ENCODE results near the gene NKTR. TPM values are rescaled to one million over a fixed set of nuclear protein-coding genes. Genes with fewer than 3 reads are reported as not detected.

The NKTR gene
- polyA plus RNA-seq, 3 donors = 83.8 to 203 (median 98.7) TPM

Other genes starting within 250 kb of the NKTR start
- gene LYZL4, start 190.1 kb upstream of the NKTR start, polyA plus RNA-seq (ENCODE audit: insufficient read length in 3 of 3) = not detected
- 1 to 10 TPM; 1.0 to 2.1 (median 1.4) TPM for gene VIPR1, start 98.0 kb upstream of the NKTR start, polyA plus RNA-seq (ENCODE audit: insufficient read length in 3 of 3)
- 10 to 100 TPM; 41.8 to 47.5 (median 45.2) TPM for gene SEC22C, start 18.7 kb upstream of the NKTR start, polyA plus RNA-seq (ENCODE audit: insufficient read length in 3 of 3)
- 10 to 100 TPM; 21.4 to 26.5 (median 25.3) TPM for gene SS18L2, start 9.8 kb upstream of the NKTR start, polyA plus RNA-seq (ENCODE audit: insufficient read length in 3 of 3)
- 10 to 100 TPM; 12.5 to 18.4 (median 14.9) TPM for gene ZBTB47, start 53.0 kb downstream of the NKTR start, polyA plus RNA-seq (ENCODE audit: insufficient read length in 3 of 3)
- under 1 TPM in 1 of 3 donors, not detected in 2; 0.06 TPM for gene KLHL40, start 84.9 kb downstream of the NKTR start, polyA plus RNA-seq (ENCODE audit: insufficient read length in 3 of 3)
- under 1 TPM; 0.54 to 0.66 (median 0.61) TPM for gene HHATL, start 102.1 kb downstream of the NKTR start, polyA plus RNA-seq (ENCODE audit: insufficient read length in 3 of 3)
- 1 to 10 TPM; 1.8 to 3.5 (median 2.0) TPM for gene CCDC13, start 172.6 kb downstream of the NKTR start, polyA plus RNA-seq (ENCODE audit: insufficient read length in 3 of 3)
- gene HIGD1A, start 203.8 kb downstream of the NKTR start, polyA plus RNA-seq (ENCODE audit: insufficient read length in 3 of 3) = 100 to 1,000 TPM; 145 to 159 (median 150) TPM
- 1 to 10 TPM; 2.0 to 3.0 (median 2.2) TPM for gene ACKR2, start 208.8 kb downstream of the NKTR start, polyA plus RNA-seq (ENCODE audit: insufficient read length in 3 of 3)

All from renal cortex interstitium (tissue), 3 donors.